Mammary epithelial cell (primary cell): Measurements from ENCODE around the gene TACC3.

ENCODE experiments used
- EZH2 ChIP-seq: IDR thresholded peaks from 2 replicates; pipeline ENCODE4 v1.6.1; 2012; ENCODE audit warnings: low read length, inconsistent platforms, borderline replicate concordance
- TF ChIP-seq, protein P1 (sequence below), 2 donors: IDR thresholded peaks in 1 of 2; conservative IDR thresholded peaks in 1 of 2; 2 replicates each; pipeline ENCODE4 v1.5.1; 2011 to 2012; ENCODE audit warnings: inconsistent platforms in 2 of 2, low read length in 2 of 2, mild to moderate bottlenecking in 2 of 2, control low read depth in 1 of 2, low read depth in 1 of 2; ENCODE audit not compliant: insufficient read depth in 1 of 2; ENCODE audit errors: extremely low read depth in 1 of 2

DNA sequence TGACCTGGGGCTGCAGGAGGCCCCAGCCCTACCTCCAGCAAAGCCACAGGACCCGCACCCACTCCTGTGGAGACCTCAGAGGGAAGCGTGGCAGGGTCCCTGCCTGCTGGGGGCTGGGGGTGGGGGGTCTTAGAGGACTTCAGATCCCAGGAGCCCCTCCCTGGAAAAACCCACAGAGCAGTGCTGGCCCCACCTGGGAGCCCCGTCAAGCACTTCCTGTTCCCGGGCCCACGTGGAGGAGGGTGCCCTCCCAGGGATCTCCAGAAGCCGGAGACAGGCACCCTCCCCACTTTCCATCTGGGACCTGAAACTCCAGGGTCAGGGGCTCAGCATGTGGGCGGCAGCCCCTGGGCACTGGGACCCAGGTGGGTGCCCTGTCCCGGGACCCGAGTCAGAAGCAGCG lies 32.0 kb downstream of the TACC3 start:
- TF ChIP-seq EZH2: no peak
- TF ChIP-seq, protein P1, sequence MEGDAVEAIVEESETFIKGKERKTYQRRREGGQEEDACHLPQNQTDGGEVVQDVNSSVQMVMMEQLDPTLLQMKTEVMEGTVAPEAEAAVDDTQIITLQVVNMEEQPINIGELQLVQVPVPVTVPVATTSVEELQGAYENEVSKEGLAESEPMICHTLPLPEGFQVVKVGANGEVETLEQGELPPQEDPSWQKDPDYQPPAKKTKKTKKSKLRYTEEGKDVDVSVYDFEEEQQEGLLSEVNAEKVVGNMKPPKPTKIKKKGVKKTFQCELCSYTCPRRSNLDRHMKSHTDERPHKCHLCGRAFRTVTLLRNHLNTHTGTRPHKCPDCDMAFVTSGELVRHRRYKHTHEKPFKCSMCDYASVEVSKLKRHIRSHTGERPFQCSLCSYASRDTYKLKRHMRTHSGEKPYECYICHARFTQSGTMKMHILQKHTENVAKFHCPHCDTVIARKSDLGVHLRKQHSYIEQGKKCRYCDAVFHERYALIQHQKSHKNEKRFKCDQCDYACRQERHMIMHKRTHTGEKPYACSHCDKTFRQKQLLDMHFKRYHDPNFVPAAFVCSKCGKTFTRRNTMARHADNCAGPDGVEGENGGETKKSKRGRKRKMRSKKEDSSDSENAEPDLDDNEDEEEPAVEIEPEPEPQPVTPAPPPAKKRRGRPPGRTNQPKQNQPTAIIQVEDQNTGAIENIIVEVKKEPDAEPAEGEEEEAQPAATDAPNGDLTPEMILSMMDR (conservative IDR thresholded peaks at IDR 0.05 in 1 of 2, IDR thresholded peaks at IDR 0.05 in 1 of 2; ENCODE audit: extremely low read depth in 1 of 2, insufficient read depth in 1 of 2, low read depth in 1 of 2, low read length in 2 of 2): no peak
